IPS DF 4.7 (cell line): ENCODE measurements around the gene KLHL2.

Experiments used
- DNase-seq: peaks from one replicate; pipeline ENCODE4 v3.0.0-alpha.2; 2013; ENCODE audit warnings: low spot score; ENCODE audit errors: extremely low read depth

KLHL2 gene

GRCh38 chr4:165360985-165361670 is 153.8 kb downstream of the KLHL2 start:
- DNase-seq, result no peak

DNA sequence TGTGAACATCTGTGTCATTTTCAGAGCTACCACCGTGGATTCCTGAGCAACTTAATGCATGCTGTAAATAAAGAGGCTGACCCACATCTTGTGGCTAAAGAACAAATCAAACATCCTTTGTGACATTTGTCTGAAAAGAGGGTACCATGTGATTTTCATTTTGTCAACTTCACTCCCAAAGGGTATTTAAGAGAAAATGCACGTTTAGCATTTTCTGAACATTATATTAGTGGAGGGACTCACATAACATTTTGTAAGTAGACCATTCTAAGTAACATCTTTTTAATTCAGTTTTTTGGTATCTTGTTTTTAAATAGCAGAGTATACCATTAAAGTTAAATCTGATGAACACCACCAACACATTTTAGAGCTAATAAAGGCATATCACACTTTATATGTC is 154.4 kb downstream of the KLHL2 start:
- DNase-seq, result no peak

GRCh38 chr4:165364452-165365080 is 157.2 kb downstream of the KLHL2 start:
- no peak for DNase-seq

GRCh38 chr4:165367040-165367439 is 159.7 kb downstream of the KLHL2 start:
- DNase-seq, result no peak

DNA sequence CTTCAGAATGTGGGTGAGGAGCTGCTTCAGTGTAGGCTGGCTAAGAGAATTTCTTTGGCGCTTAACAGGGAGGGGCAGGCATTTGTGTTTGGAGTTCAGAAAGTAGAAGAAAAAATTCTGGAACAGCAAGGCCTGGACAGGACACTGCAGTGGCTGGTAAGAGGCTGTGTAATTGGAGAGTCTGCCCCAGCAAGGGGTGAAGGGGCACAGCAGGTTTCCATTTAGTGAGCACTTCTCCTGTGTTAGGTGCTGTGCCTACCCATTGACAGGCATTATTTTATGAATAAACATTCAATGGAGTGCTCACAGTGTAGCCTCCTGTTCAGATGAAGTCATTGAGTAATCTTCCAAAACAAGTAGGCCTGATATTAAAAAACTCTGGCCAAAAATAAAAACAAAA is 160.8 kb downstream of the KLHL2 start:
- no peak for DNase-seq

GRCh38 chr4:165368567-165368966 is 161.2 kb downstream of the KLHL2 start:
- DNase-seq, result no peak

DNA sequence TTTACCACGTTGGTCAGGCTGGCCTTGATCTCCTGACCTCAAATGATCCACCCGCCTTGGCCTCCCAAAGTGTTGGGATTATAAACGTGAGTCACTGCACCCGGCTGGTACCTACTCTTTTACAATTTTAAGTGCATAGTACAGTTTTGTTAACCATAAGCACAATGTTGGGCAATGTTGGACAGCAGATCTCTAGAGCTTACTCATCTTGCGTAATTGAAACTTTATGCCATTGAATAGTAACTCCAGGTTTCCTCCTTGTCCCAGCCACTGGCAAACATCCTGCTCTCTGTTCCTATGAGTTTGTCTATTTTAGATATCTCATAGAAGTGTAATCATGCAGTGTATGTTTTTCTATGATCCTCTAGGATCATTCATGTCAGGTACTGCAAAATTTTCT is 162.2 kb downstream of the KLHL2 start:
- DNase-seq, result no peak

DNA sequence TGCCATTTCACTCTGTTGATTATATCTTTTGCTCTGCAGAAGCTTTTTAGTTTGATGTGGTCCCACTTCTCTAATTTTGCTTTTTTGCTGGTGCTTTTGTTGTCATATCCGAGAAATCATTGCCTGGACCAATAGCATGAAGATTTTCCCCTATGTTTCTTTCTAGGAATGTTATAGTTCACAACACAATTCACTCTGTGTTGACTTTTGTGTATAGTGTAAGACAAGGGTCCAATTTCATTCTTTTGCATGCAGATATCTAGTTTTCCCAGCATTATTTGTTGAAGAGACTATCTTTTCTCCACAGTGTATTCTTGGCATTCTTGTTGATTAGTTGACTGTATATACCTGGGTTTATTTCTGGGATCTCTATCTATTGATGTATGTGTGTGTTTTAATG is 163.2 kb downstream of the KLHL2 start:
- DNase-seq, result no peak
